GM23338 (cell line): ENCODE measurements around the gene GPC2. TPM values are rescaled to one million over a fixed set of nuclear protein-coding genes. Genes with fewer than 3 reads are reported as not detected.

ENCODE experiments used
- ATAC-seq: fragments of 200-7000 bp; cut with Tn5 transposase; 3 replicates; pipeline ENCODE4 v1.9.1; 2020
- DNase-seq: peaks from one replicate; pipeline ENCODE4 v3.0.0-alpha.2; 2015; ENCODE audit warnings: low spot score
- H2AFZ ChIP-seq: fragments of 200-600 bp; sonication (generic); 2 replicates; pipeline ENCODE4 v1.8.0; 2016; ENCODE audit warnings: antibody characterized with exemption, mild to moderate bottlenecking, moderate library complexity
- H3F3A ChIP-seq: fragments of 200-600 bp; sonication (generic); replicated peaks from 2 replicates; pipeline ENCODE4 v1.8.0; 2017; ENCODE audit warnings: antibody characterized with exemption, mixed run types, low read depth
- H3K27ac ChIP-seq: fragments of 200-600 bp; sonication (generic); 2 replicates; pipeline ENCODE4 v1.6.1; 2016; ENCODE audit warnings: low read depth
- H3K27me3 ChIP-seq: fragments of 200-600 bp; sonication (generic); 2 replicates; pipeline ENCODE4 v1.8.0; 2016; ENCODE audit warnings: mild to moderate bottlenecking, mixed run types, moderate library complexity; ENCODE audit not compliant: insufficient read depth
- H3K36me3 ChIP-seq: fragments of 200-600 bp; sonication (generic); 2 replicates; pipeline ENCODE4 v1.8.0; 2016; ENCODE audit warnings: mild to moderate bottlenecking; ENCODE audit not compliant: insufficient read depth
- H3K4me1 ChIP-seq: fragments of 200-600 bp; sonication (generic); 2 replicates; pipeline ENCODE4 v1.8.0; 2016; ENCODE audit warnings: mild to moderate bottlenecking, moderate library complexity; ENCODE audit not compliant: insufficient read depth
- H3K4me2 ChIP-seq: fragments of 200-600 bp; sonication (generic); 2 replicates; pipeline ENCODE4 v1.7.1; 2017; ENCODE audit warnings: mixed run types
- H3K4me3 ChIP-seq: fragments of 200-600 bp; sonication (generic); 2 replicates; pipeline ENCODE4 v1.6.1; 2016; ENCODE audit warnings: mixed run types
- H3K79me2 ChIP-seq: fragments of 200-600 bp; sonication (generic); replicated peaks from 2 replicates; pipeline ENCODE4 v1.8.0; 2017; ENCODE audit warnings: mild to moderate bottlenecking; ENCODE audit not compliant: insufficient read depth
- H3K9me2 ChIP-seq: fragments of 200-600 bp; sonication (generic); 2 replicates; pipeline ENCODE4 v1.8.0; 2017; ENCODE audit not compliant: insufficient read depth
- H4K20me1 ChIP-seq: fragments of 200-600 bp; sonication (generic); replicated peaks from 2 replicates; pipeline ENCODE4 v1.8.0; 2017; ENCODE audit warnings: mild to moderate bottlenecking; ENCODE audit not compliant: insufficient read depth
- H3K27ac Mint-ChIP-seq: 2 replicates; pipeline ENCODE4 v1.8.0; 2020; ENCODE audit warnings: inconsistent platforms, mild to moderate bottlenecking, moderate library complexity, mixed read lengths
- H3K27me3 Mint-ChIP-seq: 3 replicates; pipeline ENCODE4 v1.8.0; 2022; ENCODE audit warnings: low read depth, mild to moderate bottlenecking, moderate library complexity, mixed read lengths, inconsistent platforms; ENCODE audit not compliant: insufficient read depth, poor library complexity
- H3K36me3 Mint-ChIP-seq: 3 replicates; pipeline ENCODE4 v1.8.0; 2021; ENCODE audit warnings: low read depth, mild to moderate bottlenecking, inconsistent platforms, moderate library complexity, mixed read lengths
- H3K4me1 Mint-ChIP-seq: 3 replicates; pipeline ENCODE4 v1.8.0; 2020; ENCODE audit warnings: mild to moderate bottlenecking, inconsistent platforms, mixed read lengths
- H3K4me3 Mint-ChIP-seq: 3 replicates; pipeline ENCODE4 v1.8.0; 2021; ENCODE audit warnings: moderate library complexity, mild to moderate bottlenecking, inconsistent platforms, mixed read lengths
- H3K9me3 Mint-ChIP-seq: 3 replicates; pipeline ENCODE4 v1.8.0; 2020; ENCODE audit warnings: moderate library complexity, mild to moderate bottlenecking, inconsistent platforms, mixed read lengths
- CREB1 ChIP-seq: fragments of 250-450 bp; sonication (Bioruptor Pico); IDR thresholded peaks from 2 replicates; pipeline ENCODE4 v1.5.0; 2020; ENCODE audit warnings: low read depth, mild to moderate bottlenecking, moderate library complexity
- EZH2 ChIP-seq: fragments of 200-600 bp; sonication (generic); IDR thresholded peaks from one replicate; pipeline ENCODE4 v1.8.0; 2017; ENCODE audit warnings: antibody characterized with exemption, mild to moderate bottlenecking, low read depth; ENCODE audit not compliant: unreplicated experiment
- EZH2phosphoT487 ChIP-seq: fragments of 200-600 bp; sonication (generic); IDR thresholded peaks from one replicate; pipeline ENCODE4 v1.8.1; 2018; ENCODE audit warnings: antibody characterized with exemption; ENCODE audit not compliant: unreplicated experiment
- JUNB ChIP-seq: IDR thresholded peaks from one replicate; pipeline ENCODE4 v1.6.1; 2016; ENCODE audit warnings: antibody characterized with exemption; ENCODE audit not compliant: unreplicated experiment
- NANOG ChIP-seq: IDR thresholded peaks from 2 replicates; pipeline ENCODE4 v1.6.1; 2016; ENCODE audit warnings: antibody characterized with exemption, borderline replicate concordance
- POLR2AphosphoS5 ChIP-seq: IDR thresholded peaks from 2 replicates; pipeline ENCODE4 v1.6.1; 2016; ENCODE audit warnings: antibody characterized with exemption, low read depth
- STAT1 ChIP-seq: IDR thresholded peaks from one replicate; pipeline ENCODE4 v1.6.1; 2016; ENCODE audit warnings: antibody characterized with exemption; ENCODE audit not compliant: unreplicated experiment
- ZNF114 ChIP-seq: fragments of 250-450 bp; sonication (Bioruptor Pico); IDR thresholded peaks from 2 replicates; pipeline ENCODE4 v1.5.0; 2020; ENCODE audit warnings: mild to moderate bottlenecking, moderate library complexity
- ZNF331 ChIP-seq: fragments of 250-450 bp; sonication (Bioruptor Pico); IDR thresholded peaks from 2 replicates; pipeline ENCODE4 v1.5.0; 2020; ENCODE audit warnings: low read depth, mild to moderate bottlenecking, moderate library complexity
- polyA plus RNA-seq: library from polyadenylated mRNA; unstranded; fragments of >200 nt; fragmentation: Nextera tagmentation; extraction: Ambion mirVana; gene quantifications from 2 replicates; pipeline ENCODE4 v1.2.1, GENCODE V29; 2016
- total RNA-seq: library from RNA; depleted of rRNA; stranded (reverse); fragments of >200 nt; shearing (Covaris generic); gene quantifications from 2 replicates; pipeline ENCODE4 v1.2.3, GENCODE V29; 2014
- TF ChIP-seq, protein P1 (sequence below): fragments of 250-450 bp; sonication (Bioruptor Pico); IDR thresholded peaks from 2 replicates; pipeline ENCODE4 v1.5.0; 2020; ENCODE audit warnings: mild to moderate bottlenecking, moderate library complexity
- TF ChIP-seq, protein P2 (sequence below): IDR thresholded peaks from 2 replicates; pipeline ENCODE4 v1.6.1; 2016; ENCODE audit warnings: antibody characterized with exemption
- TF ChIP-seq, protein P3 (sequence below): IDR thresholded peaks from one replicate; pipeline ENCODE4 v1.6.1; 2018; ENCODE audit warnings: antibody characterized with exemption; ENCODE audit not compliant: unreplicated experiment
- TF ChIP-seq, protein P4 (sequence below), 2 experiments: fragments of 200-600 bp in 1 of 2; sonication (generic) in 1 of 2; conservative IDR thresholded peaks; 2 replicates each; pipeline versions ENCODE4 v1.5.1 to v1.6.1; 2016 to 2017; ENCODE audit warnings: antibody characterized with exemption in 2 of 2, low read depth in 2 of 2, mild to moderate bottlenecking in 2 of 2, moderate library complexity in 1 of 2

The GPC2 gene
- total and polyA plus RNA-seq, 2 experiments from 2014 or later: 10.7 to 48.8 TPM

DNA sequence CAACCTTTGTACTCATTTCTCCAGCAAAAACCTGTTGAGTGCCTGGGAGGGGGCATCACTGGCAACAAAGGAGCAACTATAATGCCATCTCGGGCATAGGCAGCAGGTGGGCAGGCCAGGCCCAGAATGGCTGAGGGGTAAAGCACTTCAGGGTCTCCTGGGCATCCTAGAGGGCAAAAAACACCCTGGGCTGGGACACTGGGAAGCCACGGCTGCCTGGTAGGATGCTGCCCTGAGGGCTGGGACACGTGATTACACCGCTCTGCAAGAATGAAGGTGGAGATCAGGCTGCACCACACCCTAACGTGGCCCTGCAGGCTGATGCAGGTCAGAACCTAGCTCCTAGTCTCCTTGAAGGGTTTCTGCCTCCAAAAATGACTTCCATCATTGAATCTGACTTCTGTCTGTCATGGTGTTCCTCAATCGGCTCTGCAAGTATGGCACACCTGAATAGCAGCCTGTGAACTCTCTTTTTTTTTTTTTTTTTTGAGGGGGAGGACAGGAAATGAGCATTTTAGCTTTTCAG is 14.1 kb downstream of the GPC2 start:
- Histone ChIP-seq H2AFZ (no peak overlapping the region), H3K9me2 (no peaks in the 10 kb centered on the region), H3K4me1 (peaks cover 12% of the 10 kb centered on the region), H3F3A (peaks cover 13% of the 10 kb centered on the region), H3K27ac (no peak overlapping the region), H3K4me3 (no peak overlapping the region), H3K79me2 (no peaks in the 10 kb centered on the region), H3K27me3 (peaks cover 16% of the 10 kb centered on the region), H3K36me3 (no peaks in the 10 kb centered on the region), H3K4me2 (no peak overlapping the region), H4K20me1 (no peaks in the 10 kb centered on the region)
- Mint-ChIP-seq H3K27me3 (peaks cover 37% of the 10 kb centered on the region), H3K4me3 (no peak overlapping the region), H3K9me3 (no peaks in the 10 kb centered on the region), H3K27ac (no peak overlapping the region), H3K4me1 (peaks cover 33% of the 10 kb centered on the region), H3K36me3 (no peaks in the 10 kb centered on the region; the same call in 2 of the 3 replicates)
- ATAC-seq: 0 out of 3 replicates have a peak, but pooled peaks have one; percentile 2
- DNase-seq: peak; percentile 42
- TF ChIP-seq ZNF114 (CRISPR knock-in tag) (no peak), STAT1 (no peak), POLR2AphosphoS5 (no peak), CREB1 (CRISPR knock-in tag) (no peak), EZH2 (no peak), EZH2phosphoT487 (no peak), JUNB (no peak), NANOG (no peak), ZNF331 (CRISPR knock-in tag) (no peak)
- TF ChIP-seq, protein P1, sequence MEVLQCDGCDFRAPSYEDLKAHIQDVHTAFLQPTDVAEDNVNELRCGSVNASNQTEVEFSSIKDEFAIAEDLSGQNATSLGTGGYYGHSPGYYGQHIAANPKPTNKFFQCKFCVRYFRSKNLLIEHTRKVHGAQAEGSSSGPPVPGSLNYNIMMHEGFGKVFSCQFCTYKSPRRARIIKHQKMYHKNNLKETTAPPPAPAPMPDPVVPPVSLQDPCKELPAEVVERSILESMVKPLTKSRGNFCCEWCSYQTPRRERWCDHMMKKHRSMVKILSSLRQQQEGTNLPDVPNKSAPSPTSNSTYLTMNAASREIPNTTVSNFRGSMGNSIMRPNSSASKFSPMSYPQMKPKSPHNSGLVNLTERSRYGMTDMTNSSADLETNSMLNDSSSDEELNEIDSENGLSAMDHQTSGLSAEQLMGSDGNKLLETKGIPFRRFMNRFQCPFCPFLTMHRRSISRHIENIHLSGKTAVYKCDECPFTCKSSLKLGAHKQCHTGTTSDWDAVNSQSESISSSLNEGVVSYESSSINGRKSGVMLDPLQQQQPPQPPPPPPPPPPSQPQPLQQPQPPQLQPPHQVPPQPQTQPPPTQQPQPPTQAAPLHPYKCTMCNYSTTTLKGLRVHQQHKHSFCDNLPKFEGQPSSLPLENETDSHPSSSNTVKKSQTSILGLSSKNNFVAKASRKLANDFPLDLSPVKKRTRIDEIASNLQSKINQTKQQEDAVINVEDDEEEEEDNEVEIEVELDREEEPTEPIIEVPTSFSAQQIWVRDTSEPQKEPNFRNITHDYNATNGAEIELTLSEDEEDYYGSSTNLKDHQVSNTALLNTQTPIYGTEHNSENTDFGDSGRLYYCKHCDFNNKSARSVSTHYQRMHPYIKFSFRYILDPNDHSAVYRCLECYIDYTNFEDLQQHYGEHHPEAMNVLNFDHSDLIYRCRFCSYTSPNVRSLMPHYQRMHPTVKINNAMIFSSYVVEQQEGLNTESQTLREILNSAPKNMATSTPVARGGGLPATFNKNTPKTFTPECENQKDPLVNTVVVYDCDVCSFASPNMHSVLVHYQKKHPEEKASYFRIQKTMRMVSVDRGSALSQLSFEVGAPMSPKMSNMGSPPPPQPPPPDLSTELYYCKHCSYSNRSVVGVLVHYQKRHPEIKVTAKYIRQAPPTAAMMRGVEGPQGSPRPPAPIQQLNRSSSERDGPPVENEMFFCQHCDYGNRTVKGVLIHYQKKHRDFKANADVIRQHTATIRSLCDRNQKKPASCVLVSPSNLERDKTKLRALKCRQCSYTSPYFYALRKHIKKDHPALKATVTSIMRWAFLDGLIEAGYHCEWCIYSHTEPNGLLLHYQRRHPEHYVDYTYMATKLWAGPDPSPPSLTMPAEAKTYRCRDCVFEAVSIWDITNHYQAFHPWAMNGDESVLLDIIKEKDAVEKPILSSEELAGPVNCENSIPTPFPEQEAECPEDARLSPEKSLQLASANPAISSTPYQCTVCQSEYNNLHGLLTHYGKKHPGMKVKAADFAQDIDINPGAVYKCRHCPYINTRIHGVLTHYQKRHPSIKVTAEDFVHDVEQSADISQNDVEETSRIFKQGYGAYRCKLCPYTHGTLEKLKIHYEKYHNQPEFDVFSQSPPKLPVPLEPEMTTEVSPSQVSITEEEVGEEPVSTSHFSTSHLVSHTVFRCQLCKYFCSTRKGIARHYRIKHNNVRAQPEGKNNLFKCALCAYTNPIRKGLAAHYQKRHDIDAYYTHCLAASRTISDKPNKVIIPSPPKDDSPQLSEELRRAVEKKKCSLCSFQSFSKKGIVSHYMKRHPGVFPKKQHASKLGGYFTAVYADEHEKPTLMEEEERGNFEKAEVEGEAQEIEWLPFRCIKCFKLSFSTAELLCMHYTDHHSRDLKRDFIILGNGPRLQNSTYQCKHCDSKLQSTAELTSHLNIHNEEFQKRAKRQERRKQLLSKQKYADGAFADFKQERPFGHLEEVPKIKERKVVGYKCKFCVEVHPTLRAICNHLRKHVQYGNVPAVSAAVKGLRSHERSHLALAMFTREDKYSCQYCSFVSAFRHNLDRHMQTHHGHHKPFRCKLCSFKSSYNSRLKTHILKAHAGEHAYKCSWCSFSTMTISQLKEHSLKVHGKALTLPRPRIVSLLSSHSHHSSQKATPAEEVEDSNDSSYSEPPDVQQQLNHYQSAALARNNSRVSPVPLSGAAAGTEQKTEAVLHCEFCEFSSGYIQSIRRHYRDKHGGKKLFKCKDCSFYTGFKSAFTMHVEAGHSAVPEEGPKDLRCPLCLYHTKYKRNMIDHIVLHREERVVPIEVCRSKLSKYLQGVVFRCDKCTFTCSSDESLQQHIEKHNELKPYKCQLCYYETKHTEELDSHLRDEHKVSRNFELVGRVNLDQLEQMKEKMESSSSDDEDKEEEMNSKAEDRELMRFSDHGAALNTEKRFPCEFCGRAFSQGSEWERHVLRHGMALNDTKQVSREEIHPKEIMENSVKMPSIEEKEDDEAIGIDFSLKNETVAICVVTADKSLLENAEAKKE (CRISPR knock-in tag): no peak
- TF ChIP-seq, protein P2, sequence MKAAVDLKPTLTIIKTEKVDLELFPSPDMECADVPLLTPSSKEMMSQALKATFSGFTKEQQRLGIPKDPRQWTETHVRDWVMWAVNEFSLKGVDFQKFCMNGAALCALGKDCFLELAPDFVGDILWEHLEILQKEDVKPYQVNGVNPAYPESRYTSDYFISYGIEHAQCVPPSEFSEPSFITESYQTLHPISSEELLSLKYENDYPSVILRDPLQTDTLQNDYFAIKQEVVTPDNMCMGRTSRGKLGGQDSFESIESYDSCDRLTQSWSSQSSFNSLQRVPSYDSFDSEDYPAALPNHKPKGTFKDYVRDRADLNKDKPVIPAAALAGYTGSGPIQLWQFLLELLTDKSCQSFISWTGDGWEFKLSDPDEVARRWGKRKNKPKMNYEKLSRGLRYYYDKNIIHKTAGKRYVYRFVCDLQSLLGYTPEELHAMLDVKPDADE: no peak
- TF ChIP-seq, protein P3, sequence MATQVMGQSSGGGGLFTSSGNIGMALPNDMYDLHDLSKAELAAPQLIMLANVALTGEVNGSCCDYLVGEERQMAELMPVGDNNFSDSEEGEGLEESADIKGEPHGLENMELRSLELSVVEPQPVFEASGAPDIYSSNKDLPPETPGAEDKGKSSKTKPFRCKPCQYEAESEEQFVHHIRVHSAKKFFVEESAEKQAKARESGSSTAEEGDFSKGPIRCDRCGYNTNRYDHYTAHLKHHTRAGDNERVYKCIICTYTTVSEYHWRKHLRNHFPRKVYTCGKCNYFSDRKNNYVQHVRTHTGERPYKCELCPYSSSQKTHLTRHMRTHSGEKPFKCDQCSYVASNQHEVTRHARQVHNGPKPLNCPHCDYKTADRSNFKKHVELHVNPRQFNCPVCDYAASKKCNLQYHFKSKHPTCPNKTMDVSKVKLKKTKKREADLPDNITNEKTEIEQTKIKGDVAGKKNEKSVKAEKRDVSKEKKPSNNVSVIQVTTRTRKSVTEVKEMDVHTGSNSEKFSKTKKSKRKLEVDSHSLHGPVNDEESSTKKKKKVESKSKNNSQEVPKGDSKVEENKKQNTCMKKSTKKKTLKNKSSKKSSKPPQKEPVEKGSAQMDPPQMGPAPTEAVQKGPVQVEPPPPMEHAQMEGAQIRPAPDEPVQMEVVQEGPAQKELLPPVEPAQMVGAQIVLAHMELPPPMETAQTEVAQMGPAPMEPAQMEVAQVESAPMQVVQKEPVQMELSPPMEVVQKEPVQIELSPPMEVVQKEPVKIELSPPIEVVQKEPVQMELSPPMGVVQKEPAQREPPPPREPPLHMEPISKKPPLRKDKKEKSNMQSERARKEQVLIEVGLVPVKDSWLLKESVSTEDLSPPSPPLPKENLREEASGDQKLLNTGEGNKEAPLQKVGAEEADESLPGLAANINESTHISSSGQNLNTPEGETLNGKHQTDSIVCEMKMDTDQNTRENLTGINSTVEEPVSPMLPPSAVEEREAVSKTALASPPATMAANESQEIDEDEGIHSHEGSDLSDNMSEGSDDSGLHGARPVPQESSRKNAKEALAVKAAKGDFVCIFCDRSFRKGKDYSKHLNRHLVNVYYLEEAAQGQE: no peak
- TF ChIP-seq, protein P4, sequence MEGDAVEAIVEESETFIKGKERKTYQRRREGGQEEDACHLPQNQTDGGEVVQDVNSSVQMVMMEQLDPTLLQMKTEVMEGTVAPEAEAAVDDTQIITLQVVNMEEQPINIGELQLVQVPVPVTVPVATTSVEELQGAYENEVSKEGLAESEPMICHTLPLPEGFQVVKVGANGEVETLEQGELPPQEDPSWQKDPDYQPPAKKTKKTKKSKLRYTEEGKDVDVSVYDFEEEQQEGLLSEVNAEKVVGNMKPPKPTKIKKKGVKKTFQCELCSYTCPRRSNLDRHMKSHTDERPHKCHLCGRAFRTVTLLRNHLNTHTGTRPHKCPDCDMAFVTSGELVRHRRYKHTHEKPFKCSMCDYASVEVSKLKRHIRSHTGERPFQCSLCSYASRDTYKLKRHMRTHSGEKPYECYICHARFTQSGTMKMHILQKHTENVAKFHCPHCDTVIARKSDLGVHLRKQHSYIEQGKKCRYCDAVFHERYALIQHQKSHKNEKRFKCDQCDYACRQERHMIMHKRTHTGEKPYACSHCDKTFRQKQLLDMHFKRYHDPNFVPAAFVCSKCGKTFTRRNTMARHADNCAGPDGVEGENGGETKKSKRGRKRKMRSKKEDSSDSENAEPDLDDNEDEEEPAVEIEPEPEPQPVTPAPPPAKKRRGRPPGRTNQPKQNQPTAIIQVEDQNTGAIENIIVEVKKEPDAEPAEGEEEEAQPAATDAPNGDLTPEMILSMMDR (conservative IDR thresholded peaks at IDR 0.05; ENCODE audit: low read depth in 2 of 2): no peak
